Measurements from ENCODE around the gene MGAT1. TPM values are rescaled to one million over a fixed set of nuclear protein-coding genes. Genes with fewer than 3 reads are reported as not detected.

The MGAT1 gene
- polyA plus RNA-seq, 3 donors: 231 to 523 (median 385) TPM

GRCh38 chr5:180739958-180740357 is 62.6 kb downstream of the MGAT1 start, which contains the start of gene OR2Y1:
OR2Y1 (minus strand) TSS chr5:180740058; CDS start chr5:180740058, 0 bp downstream.
- DNase-seq: no peak
- WGBS (ENCODE audit: insufficient coverage): 86% methylated on average over 1 of the region's 2 CpGs
- no peaks in the 10 kb centered on the region for H4K20me1 ChIP-seq (ENCODE audit: insufficient read depth, low read length)
- intact Hi-C loops (cut with micrococcal nuclease): no loop called here
- Mint-ChIP-seq H3K27me3 (ENCODE audit: low read depth in 3 of 3) (peaks cover 1 to 7% (median 6%) of the 10 kb centered on the region in 3 donors), H3K4me3 (no peak within 1 kb of the TSS), H3K27ac (peak within 1 kb of the TSS in 1 of 7 donors; percentile 42), H3K36me3 (no peaks in the 10 kb centered on the region), H3K4me1 (no peaks in the 10 kb centered on the region), H3K9me3 (peaks cover 0 to 3% (median 0%) of the 10 kb centered on the region in 7 donors)
- no peak within 1 kb of the TSS for H2AFZ ChIP-seq (ENCODE audit: insufficient read depth, low read depth, low read length, poor library complexity, severe bottlenecking)
- H3K4me1 ChIP-seq (ENCODE audit: control insufficient read depth in 1 of 2, insufficient read depth in 2 of 2, low read length in 2 of 2): no peaks in the 10 kb centered on the region
- no peak for TF ChIP-seq CTCF (IDR thresholded peaks at IDR 0.05)
- H3K27ac ChIP-seq (ENCODE audit: low read depth in 1 of 2, low read length in 2 of 2): no peak within 1 kb of the TSS
- no peak within 1 kb of the TSS for H3K4me3 ChIP-seq (replicated peaks in 1 of 3; ENCODE audit: low read depth in 2 of 3, low read length in 3 of 3)
- no peak within 1 kb of the TSS for H3K4me2 ChIP-seq (replicated peaks; ENCODE audit: extremely low read depth, low read length, poor library complexity, severe bottlenecking)
- no peak within 1 kb of the TSS for H3K9ac ChIP-seq (ENCODE audit: insufficient read depth, low read length, poor library complexity, severe bottlenecking)
- no peaks in the 10 kb centered on the region for H3K27me3 ChIP-seq (ENCODE audit: control insufficient read depth in 2 of 2, insufficient read depth in 2 of 2, low read length in 2 of 2)
- no peaks in the 10 kb centered on the region for H3K36me3 ChIP-seq (replicated peaks in 1 of 2; ENCODE audit: control insufficient read depth in 1 of 2, insufficient read depth in 2 of 2, low read length in 2 of 2)
- H3K79me2 ChIP-seq (ENCODE audit: insufficient read depth, low read length): no peaks in the 10 kb centered on the region
- H3K9me3 ChIP-seq (replicated peaks in 1 of 2; ENCODE audit: control insufficient read depth in 1 of 2, insufficient read depth in 1 of 2, low read length in 2 of 2): peaks cover 0 to 3% of the 10 kb centered on the region in 2 donors

GRCh38 chr5:180739271-180739670 is 63.3 kb downstream of the MGAT1 start:
- no peak for DNase-seq
- no peaks in the 10 kb centered on the region for H3K36me3 Mint-ChIP-seq
- no peaks in the 10 kb centered on the region for H3K36me3 ChIP-seq (replicated peaks in 1 of 2; ENCODE audit: control insufficient read depth in 1 of 2, insufficient read depth in 2 of 2, low read length in 2 of 2)
- H3K27ac ChIP-seq (ENCODE audit: low read depth in 1 of 2, low read length in 2 of 2): no peak overlapping the region
- peaks cover 0 to 3% (median 0%) of the 10 kb centered on the region in 7 donors for H3K9me3 Mint-ChIP-seq
- H3K4me3 Mint-ChIP-seq: no peak overlapping the region
- H3K27me3 ChIP-seq (ENCODE audit: control insufficient read depth in 2 of 2, insufficient read depth in 2 of 2, low read length in 2 of 2): no peaks in the 10 kb centered on the region
- H3K4me3 ChIP-seq (replicated peaks in 1 of 3; ENCODE audit: low read depth in 2 of 3, low read length in 3 of 3): no peak overlapping the region
- H4K20me1 ChIP-seq (ENCODE audit: insufficient read depth, low read length): no peaks in the 10 kb centered on the region
- intact Hi-C loops (cut with micrococcal nuclease): no loop called here
- TF ChIP-seq CTCF (IDR thresholded peaks at IDR 0.05): no peak
- H3K79me2 ChIP-seq (ENCODE audit: insufficient read depth, low read length): no peaks in the 10 kb centered on the region
- WGBS (ENCODE audit: insufficient coverage): 98% methylated on average over 9 of the region's 10 CpGs
- no peak overlapping the region for H3K9ac ChIP-seq (ENCODE audit: insufficient read depth, low read length, poor library complexity, severe bottlenecking)
- no peak overlapping the region for H3K4me2 ChIP-seq (replicated peaks; ENCODE audit: extremely low read depth, low read length, poor library complexity, severe bottlenecking)
- H3K27ac Mint-ChIP-seq: peak overlapping the region in 1 of 7 donors; percentile 42
- no peaks in the 10 kb centered on the region for H3K4me1 Mint-ChIP-seq
- H2AFZ ChIP-seq (ENCODE audit: insufficient read depth, low read depth, low read length, poor library complexity, severe bottlenecking): no peak overlapping the region
- H3K4me1 ChIP-seq (ENCODE audit: control insufficient read depth in 1 of 2, insufficient read depth in 2 of 2, low read length in 2 of 2): no peaks in the 10 kb centered on the region
- peaks cover 0 to 3% of the 10 kb centered on the region in 2 donors for H3K9me3 ChIP-seq (replicated peaks in 1 of 2; ENCODE audit: control insufficient read depth in 1 of 2, insufficient read depth in 1 of 2, low read length in 2 of 2)
- H3K27me3 Mint-ChIP-seq (ENCODE audit: low read depth in 3 of 3): peaks cover 4 to 13% (median 7%) of the 10 kb centered on the region in 3 donors
